Raji (cell line): Measurements from ENCODE around the gene ICA1.

Source experiments
- POLR2A ChIP-seq: IDR thresholded peaks from 2 replicates; pipeline ENCODE4 v1.6.1; 2011; ENCODE audit warnings: low read depth, low read length, control low read depth; ENCODE audit not compliant: insufficient read depth

Gene ICA1

GRCh38 chr7:8159595-8159994, 102.4 kb downstream of the ICA1 start:
- TF ChIP-seq POLR2A = no peak

GRCh38 chr7:8157296-8157695, 104.7 kb downstream of the ICA1 start:
- TF ChIP-seq POLR2A = no peak

GRCh38 chr7:8155836-8156235, 106.1 kb downstream of the ICA1 start:
- TF ChIP-seq POLR2A = no peak

- TF ChIP-seq POLR2A = no peak
Observed at GRCh38 chr7:8154272-8154671, 107.7 kb downstream of the ICA1 start.

- TF ChIP-seq POLR2A = no peak
Observed at GRCh38 chr7:8152489-8153192, 109.3 kb downstream of the ICA1 start.

GRCh38 chr7:8151161-8151725, 110.7 kb downstream of the ICA1 start:
- no peak for TF ChIP-seq POLR2A

- TF ChIP-seq POLR2A = no peak
Observed at GRCh38 chr7:8149222-8149621, 112.7 kb downstream of the ICA1 start.

- no peak for TF ChIP-seq POLR2A
Observed at GRCh38 chr7:8147760-8148463, 114.1 kb downstream of the ICA1 start.

- no peak for TF ChIP-seq POLR2A
Observed at GRCh38 chr7:8146788-8147413, 115.1 kb downstream of the ICA1 start.

- TF ChIP-seq POLR2A = no peak
Observed at GRCh38 chr7:8146106-8146787, 115.7 kb downstream of the ICA1 start.

- no peak for TF ChIP-seq POLR2A
Observed at GRCh38 chr7:8144856-8145255, 117.1 kb downstream of the ICA1 start.

- no peak for TF ChIP-seq POLR2A
Observed at GRCh38 chr7:8143151-8143874, 118.7 kb downstream of the ICA1 start.

- no peak for TF ChIP-seq POLR2A
Observed at GRCh38 chr7:8142477-8142876, 119.5 kb downstream of the ICA1 start.

GRCh38 chr7:8141070-8141469, 120.9 kb downstream of the ICA1 start:
- no peak for TF ChIP-seq POLR2A
